IMR-90 (cell line): ENCODE results near the gene TJP1. TPM values are rescaled to one million over a fixed set of nuclear protein-coding genes. Genes with fewer than 3 reads are reported as not detected.

ENCODE experiments used
- ATAC-seq: fragments of 200-7000 bp; cut with Tn5 transposase; 2 replicates; pipeline ENCODE4 v1.9.1; 2020; ENCODE audit warnings: low read depth, mild to moderate bottlenecking, moderate library complexity
- BruUV-seq: library from RNA; stranded (reverse); fragments of 400-500 nt; replicated peaks from 2 replicates; lab custom pipeline; 2021; lab: Mats Ljungman, UMichigan
- CTCF ChIA-PET: fragments of 300-600 bp; formaldehyde crosslinking; extraction: SDS; loops from one replicate; lab custom pipeline; 2021; ENCODE audit warnings: antibody characterized with exemption; lab: Yijun Ruan, JAX
- POLR2A ChIA-PET: fragments of 300-600 bp; sonication (Branson Sonifier 250); formaldehyde crosslinking; loops from one replicate; lab custom pipeline; 2022; ENCODE audit warnings: antibody characterized with exemption; ENCODE audit not compliant: unreplicated experiment; lab: Charles Lee
- DNase-seq: peaks from one replicate; pipeline ENCODE4 v3.0.0; 2013
- H2AFZ ChIP-seq: replicated peaks from 2 replicates; pipeline ENCODE3; 2013; ENCODE audit warnings: low read length, mild to moderate bottlenecking; ENCODE audit not compliant: poor library complexity
- H2AK5ac ChIP-seq: 2 replicates; pipeline ENCODE4 v1.6.1; 2013; ENCODE audit warnings: low read depth, low read length, inconsistent platforms
- H2AK9ac ChIP-seq: replicated peaks from 2 replicates; pipeline ENCODE3; 2013; ENCODE audit warnings: mild to moderate bottlenecking, low read depth, low read length, moderate library complexity; ENCODE audit not compliant: poor library complexity
- H2BK120ac ChIP-seq: 2 replicates; pipeline ENCODE4 v1.6.1; 2013; ENCODE audit warnings: low read depth, low read length, inconsistent platforms
- H2BK15ac ChIP-seq: 3 replicates; pipeline ENCODE4 v1.6.1; 2013; ENCODE audit warnings: low read depth, low read length, inconsistent platforms
- H2BK20ac ChIP-seq: 2 replicates; pipeline ENCODE4 v1.6.1; 2013; ENCODE audit warnings: low read depth, mild to moderate bottlenecking, inconsistent platforms, low read length, moderate library complexity
- H2BK5ac ChIP-seq: 2 replicates; pipeline ENCODE4 v1.6.1; 2013; ENCODE audit warnings: mild to moderate bottlenecking, low read depth, low read length, inconsistent platforms; ENCODE audit not compliant: poor library complexity, severe bottlenecking
- H3K14ac ChIP-seq: replicated peaks from 2 replicates; pipeline ENCODE4 v1.6.1; 2013; ENCODE audit warnings: low read depth, low read length, inconsistent platforms
- H3K18ac ChIP-seq: 2 replicates; pipeline ENCODE4 v1.6.1; 2013; ENCODE audit warnings: low read depth, low read length, control low read depth
- H3K23ac ChIP-seq: 2 replicates; pipeline ENCODE4 v1.6.1; 2013; ENCODE audit warnings: low read depth, low read length, inconsistent platforms
- H3K27ac ChIP-seq: 2 replicates; pipeline ENCODE4 v1.5.1; 2013; ENCODE audit warnings: mild to moderate bottlenecking, control low read depth, low read length; ENCODE audit not compliant: insufficient read depth
- H3K27me3 ChIP-seq: 2 replicates; pipeline ENCODE4 v1.6.1; 2013; ENCODE audit warnings: low read length; ENCODE audit not compliant: control insufficient read depth, insufficient read depth
- H3K36me3 ChIP-seq: 2 replicates; pipeline ENCODE4 v1.6.1; 2013; ENCODE audit warnings: low read length, mixed read lengths; ENCODE audit not compliant: control insufficient read depth, insufficient read depth
- H3K4ac ChIP-seq: 2 replicates; pipeline ENCODE4 v1.6.1; 2013; ENCODE audit warnings: low read depth, low read length, inconsistent platforms
- H3K4me1 ChIP-seq: 2 replicates; pipeline ENCODE4 v1.6.1; 2013; ENCODE audit warnings: low read length, mixed read lengths; ENCODE audit not compliant: control insufficient read depth, insufficient read depth
- H3K4me2 ChIP-seq: 2 replicates; pipeline ENCODE4 v1.6.1; 2013; ENCODE audit warnings: low read depth, mild to moderate bottlenecking, control low read depth, low read length, moderate library complexity
- H3K4me3 ChIP-seq: 2 replicates; pipeline ENCODE4 v1.5.1; 2013; ENCODE audit warnings: low read depth, mild to moderate bottlenecking, control low read depth, low read length, moderate library complexity; ENCODE audit not compliant: insufficient read depth
- H3K56ac ChIP-seq: 2 replicates; pipeline ENCODE4 v1.6.1; 2013; ENCODE audit warnings: low read length, inconsistent platforms; ENCODE audit not compliant: insufficient read depth; ENCODE audit errors: extremely low read depth
- H3K79me1 ChIP-seq, 2 experiments: 2 replicates each; pipeline ENCODE4 v1.6.1; 2013; ENCODE audit warnings: low read length in 2 of 2, inconsistent platforms in 1 of 2, low read depth in 1 of 2
- H3K9ac ChIP-seq: 2 replicates; pipeline ENCODE4 v1.6.1; 2013; ENCODE audit warnings: low read depth, low read length, control low read depth
- H3K9me1 ChIP-seq: 2 replicates; pipeline ENCODE4 v1.6.1; 2013; ENCODE audit warnings: low read length, inconsistent platforms; ENCODE audit not compliant: insufficient read depth
- H3K9me3 ChIP-seq: 2 replicates; pipeline ENCODE4 v1.6.1; 2013; ENCODE audit warnings: low read length; ENCODE audit not compliant: control insufficient read depth, insufficient read depth
- H4K20me1 ChIP-seq: 2 replicates; pipeline ENCODE4 v1.6.1; 2013; ENCODE audit warnings: low read length, inconsistent platforms; ENCODE audit not compliant: insufficient read depth
- H4K5ac ChIP-seq: 2 replicates; pipeline ENCODE4 v1.6.1; 2013; ENCODE audit warnings: mild to moderate bottlenecking, low read depth, low read length, control low read depth
- H4K8ac ChIP-seq, 2 experiments: 2 replicates each; pipeline ENCODE4 v1.6.1; 2013; ENCODE audit warnings: low read depth in 2 of 2, low read length in 2 of 2, control low read depth in 1 of 2, inconsistent platforms in 1 of 2
- H4K91ac ChIP-seq: 2 replicates; pipeline ENCODE4 v1.6.1; 2013; ENCODE audit warnings: low read depth, low read length, inconsistent platforms; ENCODE audit not compliant: insufficient read depth
- MAZ ChIP-seq: IDR thresholded peaks from 2 replicates; pipeline ENCODE4 v1.6.1; 2012; ENCODE audit warnings: low read depth, mild to moderate bottlenecking, low read length, improper control_type of control experiment, moderate library complexity, borderline replicate concordance
- RFX5 ChIP-seq: IDR thresholded peaks from 2 replicates; pipeline ENCODE4 v1.8.0; 2012; ENCODE audit warnings: low read depth, mild to moderate bottlenecking, low read length, moderate library complexity
- WGBS, 2 experiments: methylation state at CpG; one replicate each; pipeline versions ENCODE4 v1.1.5 to v1.1.7; 2013; ENCODE audit warnings: missing lambda C conversion rate in 2 of 2; ENCODE audit not compliant: insufficient read length in 1 of 2; ENCODE audit errors: extremely low coverage in 2 of 2; 5-methylcytosine and 5-hydroxymethylcytosine counted together
- dilution Hi-C: fragments of 300-500 bp; cut with HindIII; formaldehyde crosslinking; loops from one replicate; pipeline ENCODE4 v1.14.3; 2018; ENCODE audit warnings: low sequenced_read_pairs; ENCODE audit not compliant: unreplicated experiment
- in situ Hi-C: fragments of 300-500 bp; cut with MboI; formaldehyde crosslinking; loops from 3 replicates; pipeline ENCODE4 v1.14.3; 2019; ENCODE audit warnings: low sequenced_read_pairs, inconsistent platforms, mixed read lengths
- intact Hi-C: fragments of 100-400 bp; cut with micrococcal nuclease; formaldehyde crosslinking; loops from 2 replicates; pipeline ENCODE4 v1.10.0; 2022
- polyA plus RNA-seq, 3 experiments: library from polyadenylated mRNA; depleted of rRNA; stranded (reverse); fragments of >200 nt; gene quantifications; 2 replicates each; pipeline ENCODE4 v1.2.3, GENCODE V29; 2012; ENCODE audit warnings: low replicate concordance in 1 of 3
- total RNA-seq: library from RNA; depleted of rRNA; stranded (reverse); fragments of >200 nt; gene quantifications from 2 replicates; pipeline ENCODE4 v1.2.3, GENCODE V29; 2012

The TJP1 gene
- total and polyA plus RNA-seq, 2 of the 4 experiments (the other 2 are of a cell fraction) = 42.2 to 43.4 TPM

GRCh38 chr15:29711531-29711930, 110.7 kb downstream of the TJP1 start:
- no peak overlapping the region for H3K4me2 ChIP-seq
- H2BK120ac ChIP-seq = no peak overlapping the region
- no peak overlapping the region for H2BK15ac ChIP-seq
- ChIA-PET POLR2A (no interaction called here), CTCF (no interaction called here)
- ATAC-seq (no peak), DNase-seq (no peak)
- H3K4me1 ChIP-seq = no peaks in the 10 kb centered on the region
- H4K20me1 ChIP-seq = no peaks in the 10 kb centered on the region
- H3K36me3 ChIP-seq = peaks cover 42% of the 10 kb centered on the region
- dilution Hi-C loops = no loop called here
- WGBS, 2 experiments = 88% methylated on average over 6 of the region's 8 CpGs; no CpG with 5 or more reads in 1 of the 2 experiments
- no peak overlapping the region for H2AK9ac ChIP-seq
- no peak overlapping the region for H2AFZ ChIP-seq
- H2AK5ac ChIP-seq = no peak overlapping the region
- H3K9me1 ChIP-seq = peaks cover 4% of the 10 kb centered on the region; the same call in 1 of the 2 replicates
- no peak overlapping the region for H3K9ac ChIP-seq
- in situ Hi-C loops = no loop called here
- TF ChIP-seq MAZ = no peak
- TF ChIP-seq RFX5 = no peak
- H3K4ac ChIP-seq = no peak overlapping the region
- H4K8ac ChIP-seq = no peak overlapping the region
- H3K4me3 ChIP-seq = no peak overlapping the region
- no peaks in the 10 kb centered on the region for H3K9me3 ChIP-seq
- H4K91ac ChIP-seq = no peak overlapping the region
- no peak overlapping the region for H3K14ac ChIP-seq
- intact Hi-C loops = no loop called here
- H3K27me3 ChIP-seq = no peaks in the 10 kb centered on the region
- BruUV-seq = no TSS peak
- H2BK5ac ChIP-seq = no peak overlapping the region
- peaks cover 5 to 24% of the 10 kb centered on the region in 2 experiments; a peak in 2 of 4 replicates for H3K79me1 ChIP-seq
- H3K27ac ChIP-seq = no peak overlapping the region
- no peak overlapping the region for H4K5ac ChIP-seq
- no peak overlapping the region for H3K23ac ChIP-seq
- H3K56ac ChIP-seq = no peak overlapping the region
- no peak overlapping the region for H2BK20ac ChIP-seq
- no peak overlapping the region for H3K18ac ChIP-seq
